HG02678 (cell line): ENCODE data around the gene RBBP8NL.
"Not testable (repeated sequence)": the region's sequence is repeated elsewhere in the genome, so short reads cannot be mapped to it uniquely, and the experiment has no call there.

Experiments
- ATAC-seq: cut with Tn5 transposase; IDR thresholded peaks from one replicate; pipeline ENCODE4 v1.9.1; 2021; ENCODE audit warnings: mild to moderate bottlenecking, moderate library complexity; ENCODE audit not compliant: unreplicated experiment

The RBBP8NL gene

DNA sequence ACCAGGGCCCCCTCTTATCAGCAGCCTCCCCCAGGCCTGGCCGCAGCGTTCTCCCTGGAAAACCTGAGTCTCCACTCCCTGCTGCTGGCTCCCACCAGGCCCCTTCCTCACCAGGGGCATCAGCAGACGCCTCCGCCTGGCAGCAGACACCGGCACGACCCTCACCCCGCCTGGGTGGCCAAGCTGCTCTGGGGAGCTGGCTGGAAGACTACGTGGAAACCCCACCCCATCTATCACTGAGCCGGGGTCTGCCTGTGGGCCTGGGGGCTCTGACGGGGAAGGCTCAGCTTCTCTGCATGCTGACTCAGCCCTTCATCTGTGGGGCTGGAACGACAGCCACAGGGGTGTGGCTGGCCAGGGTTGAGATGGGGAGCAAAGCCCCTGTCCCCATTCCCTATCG, 19.1 kb upstream of the RBBP8NL start:
- no peak for ATAC-seq

DNA sequence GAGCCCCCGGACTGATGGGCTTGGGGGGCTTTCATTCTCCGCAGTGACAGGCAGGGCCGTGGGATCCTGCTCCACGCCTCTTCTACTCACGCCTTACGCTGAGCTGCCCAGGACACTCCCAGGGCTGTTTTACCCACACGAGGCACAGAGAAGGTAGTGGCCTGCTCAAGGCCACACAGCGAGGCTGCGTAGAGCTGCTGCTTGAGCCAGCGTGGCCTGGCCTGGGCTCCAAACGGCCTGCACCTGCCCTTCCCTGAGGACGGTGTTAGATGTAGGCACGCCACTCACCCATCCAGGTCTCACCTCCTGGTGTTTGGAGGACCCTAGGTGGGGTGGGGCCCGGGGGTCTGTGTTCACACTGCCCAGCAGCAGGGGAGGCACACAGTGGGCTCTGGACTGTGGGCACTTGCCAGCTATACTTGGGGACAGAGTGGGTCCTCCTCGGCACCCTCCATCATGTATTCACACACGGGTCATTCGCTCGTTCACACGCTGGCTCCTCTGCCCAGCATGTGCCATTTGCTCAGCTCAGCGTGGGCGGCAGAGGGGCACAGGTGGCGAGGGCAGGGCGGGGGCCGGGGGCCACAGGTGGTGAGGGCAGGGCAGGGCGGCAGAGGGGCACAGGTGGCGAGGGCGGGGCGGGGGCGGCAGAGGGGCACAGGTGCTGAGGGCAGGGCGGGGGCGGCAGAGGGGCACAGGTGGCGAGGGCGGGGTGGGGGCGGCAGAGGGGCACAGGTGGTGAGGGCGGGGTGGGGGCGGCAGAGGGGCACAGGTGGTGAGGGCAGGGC, 18.4 kb upstream of the RBBP8NL start:
- no peak for ATAC-seq

DNA sequence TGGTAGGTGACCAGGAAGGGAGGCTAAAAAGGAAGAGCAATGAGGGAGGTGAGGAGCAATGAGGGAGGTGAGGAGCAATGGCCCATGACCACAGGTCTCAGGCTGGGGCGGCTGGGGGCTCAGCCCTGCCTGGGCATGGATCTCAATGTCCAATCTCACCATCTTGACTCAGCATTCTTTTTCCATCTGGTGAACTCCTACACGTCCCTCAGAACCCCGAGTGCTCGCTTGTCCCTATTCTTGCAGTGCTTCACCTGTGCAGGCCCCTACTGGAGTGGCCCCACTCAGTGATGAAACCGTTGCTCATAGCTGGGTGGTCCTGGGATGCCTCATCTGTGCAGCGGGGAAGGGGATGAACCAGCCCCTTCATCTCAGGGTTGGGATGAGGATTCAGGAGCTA, 16.9 kb upstream of the RBBP8NL start:
- ATAC-seq: no peak

DNA sequence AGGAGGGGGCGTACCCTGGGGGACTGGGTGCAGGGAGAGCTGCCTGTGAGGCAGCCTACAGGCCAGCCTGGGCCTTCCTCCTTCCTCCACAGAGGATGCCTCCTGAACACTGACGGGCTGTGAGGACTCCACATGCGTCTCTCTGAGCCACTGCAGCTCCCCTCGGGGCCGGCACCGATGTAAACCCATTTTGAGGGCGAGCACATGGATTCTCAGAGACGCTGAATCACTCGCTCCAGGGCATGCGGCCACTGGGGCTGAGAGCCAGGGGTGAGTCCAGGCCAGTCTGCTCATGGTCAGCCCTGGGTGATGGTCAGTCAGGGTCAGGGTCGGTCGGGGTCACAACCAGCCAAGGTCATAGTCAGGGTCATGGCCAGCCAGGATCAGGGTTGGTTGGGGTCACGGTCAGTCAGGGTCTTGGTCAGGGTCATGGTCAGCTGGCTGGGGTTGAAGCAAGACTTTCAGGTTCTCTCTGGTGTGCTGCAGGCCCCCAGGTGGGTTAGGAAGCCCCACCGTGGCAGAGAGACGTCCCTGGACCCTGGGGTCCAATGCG, 14.7 kb upstream of the RBBP8NL start:
- ATAC-seq: no peak

DNA sequence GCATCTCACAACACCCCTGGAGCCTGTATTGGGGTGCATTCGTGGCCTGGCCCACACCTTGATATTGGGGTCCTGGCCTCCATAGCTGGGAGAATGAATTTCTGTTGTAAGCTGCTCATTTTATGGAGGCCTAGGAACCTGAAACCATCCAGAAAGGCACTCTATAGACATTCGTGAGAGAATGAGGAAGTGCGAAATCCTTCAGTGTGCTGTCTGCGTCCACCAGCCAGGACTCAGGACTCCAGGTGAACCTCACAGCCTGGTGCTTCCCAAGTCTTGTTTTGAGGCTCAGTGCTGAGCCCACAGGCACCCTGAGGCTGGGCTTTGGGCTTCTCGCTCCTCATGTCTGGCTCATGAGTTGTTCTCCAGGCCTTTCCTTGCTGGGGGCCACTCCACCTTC, 11.9 kb upstream of the RBBP8NL start:
- ATAC-seq: no peak

DNA sequence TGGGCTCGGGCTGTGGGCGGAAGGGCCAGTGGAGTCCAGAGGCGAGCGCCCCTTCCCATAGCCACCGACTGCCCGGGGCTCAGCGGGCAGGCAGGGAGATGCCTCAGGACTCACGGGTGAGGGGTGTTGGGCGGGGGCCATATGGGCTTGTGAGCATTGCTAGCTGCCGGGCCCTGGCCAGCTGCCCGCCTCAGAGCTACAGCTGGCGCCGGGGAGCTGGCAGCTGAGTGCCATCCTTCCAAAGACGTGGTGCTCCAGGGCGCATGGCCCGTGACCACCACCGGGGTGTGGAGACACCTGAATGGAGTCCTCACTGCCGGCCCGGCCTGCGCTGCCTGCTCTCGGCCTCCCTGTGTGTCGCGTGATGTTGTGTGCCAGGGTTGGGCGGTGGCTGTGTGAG, 10.6 kb upstream of the RBBP8NL start:
- ATAC-seq: no peak

DNA sequence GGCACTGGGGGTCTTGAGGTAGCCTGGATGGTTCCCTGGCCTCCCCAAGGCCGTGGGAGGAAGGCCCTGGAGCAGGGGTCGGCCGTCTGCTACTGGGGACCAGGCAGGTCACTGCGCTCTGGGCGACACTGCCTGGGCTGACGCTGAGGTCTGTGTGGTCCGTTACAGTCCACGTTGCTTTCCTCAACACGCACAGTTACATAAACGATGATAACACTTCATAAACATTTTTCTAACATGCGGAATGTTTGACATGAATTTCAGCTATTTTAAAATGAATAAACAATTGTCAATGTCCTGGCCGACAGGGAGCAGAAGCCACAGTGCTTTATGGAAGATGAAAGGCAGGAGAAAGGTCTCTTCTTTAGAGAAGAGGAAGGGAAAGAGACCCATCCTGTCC, 10.2 kb upstream of the RBBP8NL start:
- ATAC-seq: no peak

DNA sequence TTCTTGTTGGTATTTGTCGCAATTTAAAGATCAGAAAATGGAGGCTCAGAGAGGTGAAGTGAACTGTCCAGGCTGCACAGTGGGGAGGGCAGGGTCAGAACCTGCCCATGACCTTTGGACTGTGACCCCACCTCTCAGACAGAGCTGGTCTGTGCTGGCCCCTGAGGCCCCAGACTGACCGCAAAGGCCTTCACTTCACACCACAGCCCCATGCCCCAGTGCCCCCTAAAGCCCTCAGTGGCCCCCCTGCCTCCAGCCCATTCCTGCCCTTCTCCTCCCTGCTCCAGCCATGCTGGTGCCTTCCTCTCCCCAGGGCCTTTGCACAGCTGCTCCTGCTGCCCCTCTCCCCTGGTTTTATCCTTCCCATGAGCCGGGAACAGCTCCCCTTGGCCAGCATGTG, 9.4 kb upstream of the RBBP8NL start:
- no peak for ATAC-seq

DNA sequence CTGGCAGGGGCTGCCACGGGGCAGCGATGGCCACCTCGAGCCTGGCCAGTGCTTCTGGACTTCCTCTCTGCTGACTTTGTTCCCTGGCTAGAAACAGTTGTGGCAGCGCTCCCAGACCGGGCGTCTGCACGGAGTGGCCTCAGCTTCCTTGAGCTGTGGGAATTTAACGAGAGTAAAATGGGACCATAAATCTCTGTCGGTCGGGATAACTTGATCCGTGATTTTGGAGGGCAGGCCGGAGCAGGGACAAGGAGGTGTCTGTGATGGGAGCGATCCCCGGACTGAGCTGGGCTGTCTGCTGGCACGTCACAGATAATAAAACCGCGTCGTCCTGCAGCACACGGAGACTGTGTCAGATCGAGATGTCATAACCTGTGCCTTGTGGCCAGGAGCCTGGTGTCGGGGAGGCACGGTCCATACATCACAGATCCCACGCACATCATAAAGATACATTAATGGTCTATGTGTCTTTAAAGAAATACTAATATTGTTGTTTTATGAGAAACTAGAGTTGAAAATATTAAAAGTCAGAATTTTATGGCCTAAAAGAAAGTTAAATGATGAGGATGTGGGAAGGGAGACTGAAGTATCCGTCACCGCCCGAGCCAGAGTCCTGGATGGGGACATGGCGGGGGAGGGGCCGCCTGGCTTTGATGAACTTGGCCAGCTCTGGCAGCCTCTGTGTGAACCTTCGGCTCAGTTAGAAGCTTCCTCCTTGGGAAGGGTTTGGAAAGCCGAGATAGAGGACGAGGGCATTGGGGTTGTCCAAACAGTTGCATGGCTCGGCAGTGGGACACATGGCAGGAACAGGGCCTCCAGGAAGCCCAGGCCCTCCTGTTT, 6.5 kb upstream of the RBBP8NL start:
- no peak for ATAC-seq

DNA sequence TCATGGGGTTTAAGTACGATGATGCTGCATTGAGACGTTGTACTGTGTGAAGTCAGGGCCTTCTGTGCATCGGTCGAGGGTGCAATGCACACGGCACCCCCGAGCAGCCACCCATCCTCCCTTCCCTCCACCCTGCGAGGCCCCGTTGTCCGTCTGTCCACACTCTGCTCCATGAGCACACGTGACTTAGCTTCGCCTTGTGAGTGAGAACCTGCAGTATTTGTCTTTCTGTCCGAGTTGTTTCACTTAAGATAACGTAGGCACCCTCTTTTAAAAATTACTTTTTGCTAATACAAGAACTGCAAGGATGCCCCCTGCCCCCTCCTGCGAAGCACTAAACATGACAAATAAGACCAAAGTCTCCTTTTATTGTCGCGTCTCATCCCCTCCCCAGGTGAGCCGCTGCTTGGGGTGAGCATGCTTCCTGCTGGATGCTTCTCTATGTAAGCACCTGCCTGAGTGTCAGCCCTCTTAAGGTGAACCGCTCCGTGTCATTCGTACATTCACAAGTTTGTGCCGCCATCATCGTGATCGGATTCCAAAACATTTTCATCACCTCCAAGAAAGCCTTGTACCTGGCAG, 3.6 kb upstream of the RBBP8NL start:
- ATAC-seq: no peak

DNA sequence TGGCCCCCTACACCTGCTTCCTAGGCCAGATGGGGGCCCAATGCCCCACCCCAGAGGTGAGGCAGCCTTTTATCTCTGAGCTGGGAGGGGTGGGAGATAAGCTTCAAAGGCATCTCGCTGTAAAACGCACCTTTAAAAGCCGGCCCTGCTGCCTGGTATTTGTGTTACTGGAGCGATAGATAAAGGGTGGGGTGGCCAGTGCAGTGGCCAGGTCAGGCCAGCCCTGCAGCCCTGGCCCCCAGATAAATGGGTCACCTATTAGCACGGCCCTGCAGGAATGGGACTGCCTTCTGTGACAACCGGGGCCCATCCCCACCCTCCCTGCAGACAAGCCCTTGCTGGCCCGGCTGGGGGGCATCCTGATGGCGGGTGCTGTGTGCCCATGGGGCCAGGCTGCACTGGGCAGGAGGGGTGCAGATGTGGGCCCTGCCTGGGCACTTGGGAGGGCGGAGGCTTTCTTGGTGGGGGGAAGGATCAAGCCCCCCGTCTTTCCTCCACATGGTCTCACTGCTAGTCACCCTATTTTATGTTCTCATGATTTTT, 3.0 kb upstream of the RBBP8NL start:
- no peak for ATAC-seq

DNA sequence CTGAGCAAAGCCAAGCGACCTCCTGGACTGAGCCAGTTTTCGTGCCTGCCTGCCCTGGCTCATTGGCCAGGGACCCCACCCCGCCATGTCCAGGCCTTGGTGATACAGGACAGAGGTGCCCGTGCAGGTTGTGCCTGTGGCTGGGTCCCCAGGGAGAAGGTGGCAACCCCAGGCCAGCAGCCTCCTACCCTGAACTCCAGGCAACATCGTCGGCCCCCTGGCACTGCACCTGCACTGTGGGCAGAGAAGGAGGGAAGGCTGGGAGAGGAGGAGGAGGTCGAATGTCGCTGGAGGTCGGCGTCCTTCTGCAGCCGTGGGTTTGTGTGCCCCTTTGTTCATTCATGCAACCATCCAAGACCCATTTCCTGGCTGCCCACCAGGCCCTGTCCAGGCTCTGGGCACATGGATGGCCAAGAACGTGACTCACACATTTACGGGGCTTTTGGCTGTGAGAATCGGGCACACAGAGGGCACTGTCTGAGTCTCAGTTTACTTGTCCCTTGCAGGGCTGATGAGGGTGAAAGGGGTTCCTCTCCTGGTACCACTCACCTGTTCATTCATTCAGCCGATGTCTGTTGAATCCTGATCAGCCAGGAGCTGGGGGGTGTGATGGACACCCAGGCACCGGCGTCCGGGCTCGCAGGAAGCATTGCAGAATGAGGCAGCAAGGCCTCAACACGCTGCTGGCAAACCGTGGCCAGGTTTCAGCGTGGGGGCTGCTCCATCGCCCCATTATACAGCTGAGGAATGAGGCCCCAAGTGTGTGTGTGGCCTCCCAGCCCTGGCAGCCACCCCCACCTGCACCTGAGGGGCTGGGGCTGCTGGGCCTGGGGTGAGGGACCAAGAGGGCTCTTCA, 2.3 kb upstream of the RBBP8NL start:
- no peak for ATAC-seq

DNA sequence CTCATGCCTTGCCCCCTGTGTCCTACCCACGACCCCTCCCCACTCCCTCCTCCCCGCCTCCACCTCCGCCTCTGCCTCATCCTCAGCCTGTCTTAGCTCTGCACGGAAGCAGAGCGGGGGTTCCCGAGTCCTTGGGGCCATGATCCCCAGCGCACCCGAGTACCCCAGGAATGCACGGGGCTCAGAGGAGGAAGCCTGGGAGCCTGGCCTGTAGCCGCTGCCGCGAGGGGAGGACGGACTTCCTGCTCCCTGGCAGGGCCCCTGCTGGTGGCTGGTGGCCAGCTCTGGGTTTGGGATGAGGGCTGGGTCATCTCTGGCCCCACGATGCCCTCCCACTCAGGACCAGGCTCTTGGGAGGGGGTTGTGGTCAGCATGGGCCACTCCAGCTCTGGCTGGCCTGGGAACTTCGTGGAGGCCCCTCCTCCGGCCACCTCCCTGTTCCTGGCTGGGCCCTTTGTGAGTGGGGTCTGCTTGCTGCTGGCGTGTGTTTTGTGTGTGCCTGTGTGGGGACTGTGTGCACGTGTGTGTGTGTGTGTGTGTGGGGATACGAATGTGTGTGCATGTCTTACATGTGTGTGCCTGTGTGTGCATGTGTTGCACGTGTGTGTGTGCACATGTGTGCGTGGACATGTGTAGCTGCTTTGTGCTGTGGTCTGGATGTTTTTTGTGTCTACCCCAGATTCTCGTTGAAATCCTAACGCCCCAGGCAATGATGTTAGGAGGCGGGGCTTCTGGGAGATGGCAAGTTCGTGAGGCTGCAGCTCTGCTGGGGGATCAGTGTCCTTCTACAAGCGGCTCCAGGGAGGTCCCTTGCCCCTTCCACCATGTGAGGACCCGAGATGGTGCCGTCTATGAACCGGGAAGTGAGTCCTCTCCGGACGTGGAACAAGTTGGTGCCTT, 1.3 kb upstream of the RBBP8NL start:
- ATAC-seq: no peak

DNA sequence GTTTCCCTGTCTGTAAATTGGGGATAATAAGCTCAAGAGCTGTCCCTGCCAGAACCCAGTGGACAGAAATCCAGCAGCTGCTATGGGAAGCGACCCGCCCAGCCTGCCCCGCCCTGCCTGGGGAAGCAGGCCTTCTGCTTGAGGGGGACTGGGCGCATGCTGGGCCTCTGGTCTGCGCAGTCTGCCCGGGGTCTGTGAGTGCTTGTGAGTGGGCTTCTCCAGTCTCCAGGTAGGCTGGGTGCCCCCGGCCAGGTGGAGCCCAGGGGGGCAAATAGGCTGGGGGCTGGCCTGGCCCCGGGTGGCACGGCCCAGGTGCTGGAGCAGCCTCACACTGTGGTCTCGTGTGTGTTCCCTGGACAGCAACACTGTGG, 648 bp upstream of the RBBP8NL start:
- no peak for ATAC-seq

DNA sequence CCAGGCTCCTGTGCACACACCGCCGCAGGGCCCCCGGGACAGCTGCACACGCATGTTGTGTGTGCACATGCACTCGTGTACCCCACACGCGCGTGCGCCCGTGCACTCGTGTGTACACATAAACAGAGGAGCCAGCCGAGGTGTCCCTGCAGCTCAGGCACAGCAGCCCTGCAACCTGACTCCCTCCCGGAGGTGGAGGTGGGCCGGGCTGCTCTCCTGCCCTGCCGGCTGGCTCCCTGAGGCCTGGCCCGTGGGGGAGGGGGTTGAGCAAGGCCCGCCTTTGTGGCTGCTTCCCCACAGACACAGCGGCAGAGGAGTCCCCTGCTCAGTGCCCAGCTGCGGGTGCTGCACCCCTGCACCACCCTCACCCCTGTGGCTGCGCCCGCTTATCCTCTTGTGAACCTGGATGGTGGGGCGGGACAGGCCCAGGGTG, 624 bp downstream of the RBBP8NL start:
- no peak for ATAC-seq

DNA sequence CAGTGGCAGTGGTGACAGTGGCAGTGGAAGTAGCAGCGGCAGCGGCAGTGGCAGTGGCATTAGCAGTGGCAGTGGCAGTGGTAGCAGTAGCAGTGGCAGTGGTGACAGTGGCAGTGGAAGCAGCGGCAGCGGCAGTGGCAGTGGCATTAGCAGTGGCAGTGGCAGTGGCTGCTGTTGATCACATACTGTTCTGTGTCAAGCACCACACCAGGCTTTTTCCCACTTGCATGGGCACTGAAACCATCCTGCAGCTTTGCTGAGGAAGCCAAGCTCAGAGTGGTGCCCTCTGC, 1.3 kb downstream of the RBBP8NL start:
- ATAC-seq: not testable (repeated sequence)

DNA sequence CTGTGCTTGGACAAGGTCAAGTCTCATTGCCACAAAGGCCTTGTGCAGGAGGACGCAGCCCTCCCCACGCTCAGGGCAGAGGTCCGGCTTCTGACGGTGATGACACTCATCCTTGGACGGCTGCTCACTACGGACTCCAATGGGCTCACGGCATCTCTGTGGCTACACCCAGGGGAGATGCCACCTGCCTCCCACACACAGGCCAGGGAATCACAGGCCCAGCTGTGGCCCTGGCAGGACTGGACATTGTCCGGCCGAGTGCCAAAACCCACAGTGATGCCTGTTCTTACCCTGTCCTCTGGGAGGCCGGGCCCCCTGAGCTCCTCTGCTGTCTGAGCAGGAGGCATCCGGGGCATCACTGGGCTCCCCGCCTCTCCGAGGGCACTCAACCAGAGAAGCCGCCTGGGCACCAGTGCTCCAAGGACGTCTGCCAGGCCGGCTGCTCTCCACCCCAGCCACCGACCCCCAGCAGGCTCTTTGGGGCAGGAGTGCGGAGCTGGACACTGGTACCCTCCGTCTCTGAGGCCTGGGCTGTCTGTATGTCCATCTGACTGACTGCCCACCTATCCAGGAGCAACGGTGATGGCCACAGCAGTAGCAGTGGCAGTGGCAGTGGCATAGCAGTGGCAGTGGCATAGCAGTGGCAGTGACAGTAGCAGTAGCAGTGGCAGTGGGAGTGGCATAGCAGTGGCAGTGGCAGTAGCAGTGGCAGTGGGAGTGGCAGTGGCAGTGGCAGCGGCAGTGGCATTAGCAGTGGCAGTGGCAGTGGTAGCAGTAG, 1.9 kb downstream of the RBBP8NL start:
- no peak for ATAC-seq

DNA sequence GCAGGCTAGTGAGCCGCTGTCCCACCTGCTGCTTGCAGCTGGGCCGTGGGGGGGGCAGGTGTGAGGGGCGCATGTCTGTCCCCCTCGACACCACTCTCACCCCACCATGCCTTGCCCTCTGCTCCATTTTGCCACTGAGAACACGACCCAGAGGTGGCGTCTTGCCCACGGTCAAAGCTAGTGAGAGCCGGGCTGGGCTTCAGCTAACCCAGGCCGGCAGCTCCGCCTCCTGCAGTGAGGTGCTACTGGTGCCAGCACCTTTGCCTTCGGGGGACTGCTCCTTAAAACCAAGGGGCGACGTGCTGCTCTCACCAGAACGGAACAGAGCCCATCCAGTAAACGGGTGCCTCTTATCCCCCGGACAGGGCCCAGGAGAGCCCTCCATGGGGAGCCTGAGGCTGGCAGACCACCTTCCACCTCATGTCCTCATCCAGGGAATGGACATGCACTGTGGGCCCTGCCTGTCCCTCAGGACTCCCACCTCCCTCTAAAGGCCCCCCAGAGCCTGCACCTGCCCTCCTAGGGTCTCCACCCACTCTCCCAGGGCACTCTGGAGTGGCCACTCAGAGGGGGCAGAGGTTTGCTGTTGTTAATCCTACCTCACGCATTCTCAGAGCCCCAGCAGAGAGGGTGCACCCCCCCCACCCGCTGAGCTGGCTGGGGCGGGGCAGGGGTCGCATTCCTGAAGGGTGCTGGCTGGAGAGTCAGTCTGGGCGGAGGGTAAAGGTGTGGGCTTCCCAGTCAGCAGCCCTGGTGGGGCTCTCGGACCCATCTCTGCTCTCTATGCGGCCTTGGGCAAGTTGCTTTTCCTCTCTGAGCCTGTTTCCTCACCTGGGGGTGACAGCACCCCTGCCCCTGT, 2.9 kb downstream of the RBBP8NL start:
- ATAC-seq: no peak
